Mesenchymal stem cell (in vitro differentiated cells and primary cell): ENCODE measurements around the gene INSYN2A.

Experiments used
- DNase-seq: peaks from one replicate; pipeline ENCODE4 v3.0.0-alpha.2; 2013
- H2AFZ ChIP-seq: one replicate; pipeline ENCODE4 v1.6.1; 2013; ENCODE audit warnings: low read depth, mild to moderate bottlenecking, control low read depth, inconsistent platforms, low read length, moderate library complexity
- H2AK5ac ChIP-seq: 2 replicates; pipeline ENCODE4 v1.6.1; 2013; ENCODE audit warnings: low read length, moderate library complexity, mild to moderate bottlenecking, inconsistent platforms; ENCODE audit not compliant: severe bottlenecking
- H2BK120ac ChIP-seq: one replicate; pipeline ENCODE4 v1.6.1; 2013; ENCODE audit warnings: low read depth, mild to moderate bottlenecking, inconsistent platforms, low read length, moderate library complexity
- H2BK12ac ChIP-seq, 2 experiments: one replicate each; pipeline ENCODE4 v1.6.1; 2013; ENCODE audit warnings: inconsistent platforms in 2 of 2, low read length in 2 of 2, mild to moderate bottlenecking in 2 of 2, moderate library complexity in 2 of 2, control low read depth in 1 of 2
- H2BK15ac ChIP-seq: one replicate; pipeline ENCODE4 v1.6.1; 2013; ENCODE audit warnings: mild to moderate bottlenecking, low read depth, inconsistent platforms; ENCODE audit not compliant: poor library complexity, severe bottlenecking
- H2BK5ac ChIP-seq: 2 replicates; pipeline ENCODE4 v1.6.1; 2013; ENCODE audit warnings: low read depth, mild to moderate bottlenecking, low read length, control low read depth, inconsistent platforms; ENCODE audit not compliant: poor library complexity, severe bottlenecking
- H3K14ac ChIP-seq, 2 experiments: one replicate each; pipeline ENCODE4 v1.6.1; 2013; ENCODE audit warnings: inconsistent platforms in 2 of 2, low read length in 2 of 2, control low read depth in 1 of 2, mild to moderate bottlenecking in 1 of 2, moderate library complexity in 1 of 2
- H3K18ac ChIP-seq, 2 experiments: one replicate each; pipeline ENCODE4 v1.6.1; 2013; ENCODE audit warnings: inconsistent platforms in 2 of 2, low read length in 2 of 2, control low read depth in 1 of 2, low read depth in 1 of 2, mild to moderate bottlenecking in 1 of 2
- H3K23ac ChIP-seq, 2 experiments: one replicate each; pipeline ENCODE4 v1.6.1; 2013; ENCODE audit warnings: inconsistent platforms in 2 of 2, low read length in 2 of 2, mild to moderate bottlenecking in 2 of 2, moderate library complexity in 2 of 2, control low read depth in 1 of 2
- H3K27ac ChIP-seq: 2 replicates; pipeline ENCODE4 v1.5.1; 2013; ENCODE audit warnings: mild to moderate bottlenecking, moderate library complexity, low read length, control low read depth, inconsistent platforms; ENCODE audit not compliant: poor library complexity, severe bottlenecking
- H3K27me3 ChIP-seq, 2 experiments: 2 replicates each; pipeline versions ENCODE4 v1.6.1 to v1.7.0; 2013; ENCODE audit warnings: low read length in 2 of 2, mild to moderate bottlenecking in 2 of 2, moderate library complexity in 2 of 2, control low read depth in 1 of 2, inconsistent platforms in 1 of 2; ENCODE audit not compliant: control insufficient read depth in 1 of 2, insufficient read depth in 1 of 2
- H3K36me3 ChIP-seq, 2 experiments: 2 replicates each; pipeline versions ENCODE4 v1.6.1 to v1.7.0; 2013; ENCODE audit warnings: low read length in 2 of 2, control low read depth in 1 of 2, inconsistent platforms in 1 of 2, low read depth in 1 of 2, mild to moderate bottlenecking in 1 of 2; ENCODE audit not compliant: insufficient read depth in 2 of 2, control insufficient read depth in 1 of 2
- H3K4ac ChIP-seq, 2 experiments: one replicate each; pipeline ENCODE4 v1.6.1; 2013; ENCODE audit warnings: inconsistent platforms in 2 of 2, low read length in 2 of 2, mild to moderate bottlenecking in 2 of 2, moderate library complexity in 2 of 2, control low read depth in 1 of 2, low read depth in 1 of 2
- H3K4me1 ChIP-seq: 2 replicates; pipeline ENCODE4 v1.6.1; 2013; ENCODE audit warnings: low read depth, low read length, control low read depth; ENCODE audit not compliant: control insufficient read depth, insufficient read depth
- H3K4me2 ChIP-seq: 2 replicates; pipeline ENCODE4 v1.6.1; 2013; ENCODE audit warnings: low read length, mild to moderate bottlenecking, inconsistent platforms; ENCODE audit not compliant: poor library complexity, severe bottlenecking
- H3K4me3 ChIP-seq, 2 experiments: 2 replicates each; pipeline versions ENCODE4 v1.5.1 to v1.7.0; 2013; ENCODE audit warnings: low read length in 2 of 2, mild to moderate bottlenecking in 2 of 2, control low read depth in 1 of 2, low read depth in 1 of 2; ENCODE audit not compliant: insufficient read depth in 1 of 2
- H3K79me1 ChIP-seq: replicated peaks from 2 replicates; pipeline ENCODE4 v1.6.1; 2013; ENCODE audit warnings: mild to moderate bottlenecking, control low read depth, low read length, inconsistent platforms; ENCODE audit not compliant: poor library complexity, severe bottlenecking
- H3K9ac ChIP-seq: 2 replicates; pipeline ENCODE4 v1.7.0; 2013; ENCODE audit warnings: mild to moderate bottlenecking, low read length, moderate library complexity
- H3K9me3 ChIP-seq: 2 replicates; pipeline ENCODE4 v1.7.0; 2013; ENCODE audit warnings: mild to moderate bottlenecking, low read length; ENCODE audit not compliant: control insufficient read depth
- H4K8ac ChIP-seq: one replicate; pipeline ENCODE4 v1.6.1; 2013; ENCODE audit warnings: inconsistent platforms, mild to moderate bottlenecking, low read length, moderate library complexity
- H4K91ac ChIP-seq: one replicate; pipeline ENCODE4 v1.6.1; 2013; ENCODE audit warnings: mild to moderate bottlenecking, low read length, inconsistent platforms
- whole genome bisulfite sequencing: methylation state at CpG from one replicate; pipeline ENCODE4 v1.1.7; 2013; ENCODE audit warnings: mixed read lengths; 5-methylcytosine and 5-hydroxymethylcytosine counted together

INSYN2A gene

GRCh38 chr10:127207081-127207480, 10.7 kb upstream of the INSYN2A start:
- no peaks in the 10 kb centered on the region for H3K9me3 ChIP-seq
- no peak overlapping the region for H3K4ac ChIP-seq
- H3K4me2 ChIP-seq, result no peak overlapping the region
- no peak overlapping the region for H2AFZ ChIP-seq
- H2BK15ac ChIP-seq, result no peak overlapping the region
- no peak overlapping the region for H4K91ac ChIP-seq
- DNase-seq, result no peak
- no peak overlapping the region for H3K18ac ChIP-seq
- H4K8ac ChIP-seq, result no peak overlapping the region
- no peaks in the 10 kb centered on the region for H3K4me1 ChIP-seq
- no peak overlapping the region for H3K9ac ChIP-seq
- H3K27ac ChIP-seq, result no peak overlapping the region
- no peak overlapping the region for H3K23ac ChIP-seq
- no peak overlapping the region for H3K14ac ChIP-seq
- no peak overlapping the region for H2AK5ac ChIP-seq
- no peak overlapping the region for H2BK120ac ChIP-seq
- no peaks in the 10 kb centered on the region for H3K27me3 ChIP-seq
- no peak overlapping the region for H3K4me3 ChIP-seq
- H3K79me1 ChIP-seq, result peaks cover 7% of the 10 kb centered on the region
- H3K36me3 ChIP-seq, result peaks cover 8 to 26% of the 10 kb centered on the region in 2 experiments
- 100% methylated on average over 2 of the region's 2 CpGs for WGBS
- no peak overlapping the region for H2BK5ac ChIP-seq
- no peak overlapping the region for H2BK12ac ChIP-seq

DNA sequence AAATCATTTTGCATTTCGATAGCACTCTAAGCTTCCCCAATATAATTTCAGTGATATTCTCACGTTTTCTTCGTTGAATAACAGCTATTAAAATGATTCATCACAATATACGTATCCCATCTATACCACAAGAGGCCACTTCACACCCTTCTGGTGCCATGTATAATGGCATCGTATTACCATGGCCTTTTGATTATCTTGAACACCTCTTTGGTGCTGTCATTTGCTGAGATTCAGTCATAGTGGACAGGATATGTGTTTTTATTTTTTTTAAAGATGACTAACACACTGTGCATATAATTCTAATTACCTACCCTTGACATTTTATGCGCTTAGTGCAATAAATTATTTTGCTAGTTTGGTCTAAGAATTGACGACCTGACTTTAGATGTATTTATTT, 6.7 kb upstream of the INSYN2A start:
- H3K27me3 ChIP-seq, result peaks cover 0 to under 1% of the 10 kb centered on the region in 2 experiments

GRCh38 chr10:127200646-127201045, 4.3 kb upstream of the INSYN2A start:
- Histone ChIP-seq H2BK5ac (no peak overlapping the region), H2BK120ac (no peak overlapping the region), H4K91ac (no peak overlapping the region), H3K4me2 (no peak overlapping the region), H3K4ac (no peak overlapping the region), H3K9me3 (no peaks in the 10 kb centered on the region), H3K79me1 (peaks cover 20% of the 10 kb centered on the region), H3K27me3 (peaks cover 0 to 14% of the 10 kb centered on the region in 2 experiments), H3K9ac (no peak overlapping the region), H4K8ac (no peak overlapping the region), H3K36me3 (peaks cover 10 to 34% of the 10 kb centered on the region in 2 experiments), H3K18ac (no peak overlapping the region), H3K23ac (no peak overlapping the region), H3K14ac (no peak overlapping the region), H3K4me3 (no peak overlapping the region), H2AK5ac (no peak overlapping the region), H3K4me1 (peaks cover 16% of the 10 kb centered on the region), H2BK12ac (no peak overlapping the region), H2BK15ac (no peak overlapping the region), H3K27ac (no peak overlapping the region), H2AFZ (no peak overlapping the region)
- DNase-seq, result no peak
- WGBS, result 99% methylated on average over 8 of the region's 8 CpGs

More for the DNA sequence above, 6.7 kb upstream of the INSYN2A start:
- Histone ChIP-seq H3K18ac (no peak overlapping the region), H3K14ac (no peak overlapping the region), H3K9me3 (no peaks in the 10 kb centered on the region), H4K91ac (no peak overlapping the region), H3K4ac (no peak overlapping the region), H3K79me1 (peaks cover 8% of the 10 kb centered on the region), H3K36me3 (peaks cover 10 to 36% of the 10 kb centered on the region in 2 experiments), H2BK120ac (no peak overlapping the region), H2AK5ac (no peak overlapping the region), H2BK12ac (no peak overlapping the region), H2BK5ac (no peak overlapping the region), H3K23ac (no peak overlapping the region), H4K8ac (no peak overlapping the region), H3K27ac (no peak overlapping the region), H3K4me2 (no peak overlapping the region), H2BK15ac (no peak overlapping the region), H3K4me1 (no peaks in the 10 kb centered on the region), H3K9ac (no peak overlapping the region), H2AFZ (no peak overlapping the region), H3K4me3 (no peak overlapping the region)
- 99% methylated on average over 7 of the region's 7 CpGs for WGBS
- no peak for DNase-seq

- Histone ChIP-seq H3K4ac (no peak overlapping the region), H3K4me2 (no peak overlapping the region)
Observed at GRCh38 chr10:127198721-127199120, 2.3 kb upstream of the INSYN2A start.

More at GRCh38 chr10:127198721-127199120, 2.3 kb upstream of the INSYN2A start:
- peaks cover 10 to 22% of the 10 kb centered on the region in 2 experiments for H3K36me3 ChIP-seq
- no peaks in the 10 kb centered on the region for H3K9me3 ChIP-seq
- peaks cover 0 to 19% of the 10 kb centered on the region in 2 experiments for H3K27me3 ChIP-seq
- H2AFZ ChIP-seq, result no peak overlapping the region
- H2AK5ac ChIP-seq, result no peak overlapping the region
- no peak overlapping the region for H4K8ac ChIP-seq
- H3K4me1 ChIP-seq, result peaks cover 28% of the 10 kb centered on the region
- no peak overlapping the region for H2BK12ac ChIP-seq
- H2BK120ac ChIP-seq, result no peak overlapping the region
- H2BK5ac ChIP-seq, result no peak overlapping the region
- no peak overlapping the region for H3K23ac ChIP-seq
- H3K4me3 ChIP-seq, result no peak overlapping the region
- no peak overlapping the region for H2BK15ac ChIP-seq
- H3K79me1 ChIP-seq, result peaks cover 21% of the 10 kb centered on the region
- DNase-seq, result no peak
- no peak overlapping the region for H3K18ac ChIP-seq
- 94% methylated on average over 1 of the region's 2 CpGs for WGBS
- no peak overlapping the region for H4K91ac ChIP-seq
- H3K9ac ChIP-seq, result no peak overlapping the region
- H3K14ac ChIP-seq, result no peak overlapping the region
- H3K27ac ChIP-seq, result no peak overlapping the region
